PC-3 (cell line): ENCODE data around the gene TTC9B. TPM values are rescaled to one million over a fixed set of nuclear protein-coding genes. Genes with fewer than 3 reads are reported as not detected.
"Not testable (repeated sequence)": the region's sequence is repeated elsewhere in the genome, so short reads cannot be mapped to it uniquely, and the experiment has no call there.

Source experiments
- ATAC-seq: fragments of 200-7000 bp; cut with Tn5 transposase; 2 replicates; pipeline ENCODE4 v1.9.1; 2020; ENCODE audit warnings: mild to moderate bottlenecking, moderate library complexity
- BruUV-seq: library from RNA; stranded (reverse); fragments of 400-500 nt; replicated peaks from 2 replicates; lab custom pipeline; 2021; lab: Mats Ljungman, UMichigan
- CTCF ChIA-PET: fragments of 300-600 bp; sonication (Branson Sonifier 250); formaldehyde crosslinking; loops from one replicate; lab custom pipeline; 2022; ENCODE audit warnings: antibody characterized with exemption; lab: Charles Lee
- POLR2A ChIA-PET: fragments of 300-600 bp; sonication (Branson Sonifier 250); formaldehyde crosslinking; loops from one replicate; lab custom pipeline; 2022; ENCODE audit warnings: antibody characterized with exemption; ENCODE audit not compliant: unreplicated experiment; lab: Charles Lee
- DNase-seq: peaks from one replicate; pipeline ENCODE4 v3.0.0-alpha.2; 2015
- H2AFZ ChIP-seq: fragments of 300-600 bp; sonication (generic); 2 replicates; pipeline ENCODE4 v1.6.0; 2016; ENCODE audit warnings: antibody characterized with exemption, low read length
- H3F3A ChIP-seq: fragments of 300-600 bp; sonication (generic); one replicate; pipeline ENCODE4 v1.6.0; 2017; ENCODE audit warnings: antibody characterized with exemption, low read length, control low read depth, mild to moderate bottlenecking; ENCODE audit not compliant: unreplicated experiment
- H3K27ac ChIP-seq: fragments of 300-600 bp; sonication (generic); 2 replicates; pipeline ENCODE4 v1.5.1; 2016; ENCODE audit warnings: mild to moderate bottlenecking, low read length
- H3K27me3 ChIP-seq: fragments of 300-600 bp; sonication (generic); 2 replicates; pipeline ENCODE4 v1.6.1; 2016; ENCODE audit warnings: low read length, mixed read lengths
- H3K36me3 ChIP-seq: fragments of 300-600 bp; sonication (generic); 2 replicates; pipeline ENCODE4 v1.6.1; 2016; ENCODE audit warnings: low read depth, mixed run types, low read length, mixed read lengths
- H3K4me1 ChIP-seq: fragments of 300-600 bp; sonication (generic); 2 replicates; pipeline ENCODE4 v1.5.1; 2016; ENCODE audit warnings: low read length; ENCODE audit not compliant: insufficient read depth
- H3K4me2 ChIP-seq: fragments of 300-600 bp; sonication (generic); 2 replicates; pipeline ENCODE4 v1.6.0; 2016; ENCODE audit warnings: low read length
- H3K4me3 ChIP-seq: fragments of 300-600 bp; sonication (generic); 2 replicates; pipeline ENCODE4 v1.5.1; 2016; ENCODE audit warnings: mild to moderate bottlenecking, low read length, mixed read lengths
- H3K79me2 ChIP-seq: fragments of 300-600 bp; sonication (generic); 2 replicates; pipeline ENCODE4 v1.6.1; 2017; ENCODE audit warnings: low read length, mixed read lengths
- H3K9ac ChIP-seq: fragments of 300-600 bp; sonication (generic); 2 replicates; pipeline ENCODE4 v1.6.0; 2016; ENCODE audit warnings: mild to moderate bottlenecking, low read length
- H3K9me2 ChIP-seq: fragments of 300-600 bp; sonication (generic); replicated peaks from 2 replicates; pipeline ENCODE4 v1.6.1; 2016; ENCODE audit warnings: mixed run types, low read length, mixed read lengths
- H3K9me3 ChIP-seq: fragments of 300-600 bp; sonication (generic); 2 replicates; pipeline ENCODE4 v1.6.1; 2016; ENCODE audit warnings: low read length, mixed read lengths
- H4K20me1 ChIP-seq: fragments of 300-600 bp; sonication (generic); 2 replicates; pipeline ENCODE4 v1.6.1; 2016; ENCODE audit warnings: low read length, mixed read lengths
- EZH2 ChIP-seq: fragments of 300-600 bp; sonication (generic); IDR thresholded peaks from one replicate; pipeline ENCODE4 v1.6.1; 2017; ENCODE audit warnings: antibody characterized with exemption, mild to moderate bottlenecking, low read length; ENCODE audit not compliant: unreplicated experiment
- EZH2phosphoT487 ChIP-seq: fragments of 300-600 bp; sonication (generic); IDR thresholded peaks from 2 replicates; pipeline ENCODE4 v1.6.1; 2018; ENCODE audit warnings: mild to moderate bottlenecking, antibody characterized with exemption, low read length, borderline replicate concordance
- intact Hi-C: fragments of 100-400 bp; cut with micrococcal nuclease; formaldehyde crosslinking; loops from 2 replicates; pipeline ENCODE4 v1.9.0; 2023
- total RNA-seq: library from RNA; depleted of rRNA; stranded (reverse); fragments of >200 nt; gene quantifications from 2 replicates; pipeline ENCODE4 v1.2.3, GENCODE V29; 2014
- TF ChIP-seq, protein P1 (sequence below): fragments of 300-600 bp; sonication (generic); conservative IDR thresholded peaks from 2 replicates; pipeline ENCODE4 v1.5.1; 2017; ENCODE audit warnings: antibody characterized with exemption, low read depth, mild to moderate bottlenecking, low read length

The TTC9B gene
- total RNA-seq, 1 experiment from 2014 or later: 0.15 TPM

GRCh38 chr19:40175820-40176219 lies 42.4 kb downstream of the TTC9B start:
- ChIA-PET CTCF (no interaction called here), POLR2A (no interaction called here)
- TF ChIP-seq EZH2 (no peak), EZH2phosphoT487 (no peak)
- Histone ChIP-seq H3K4me3 (no peak overlapping the region), H4K20me1 (no peaks in the 10 kb centered on the region), H3K4me1 (no peaks in the 10 kb centered on the region), H2AFZ (no peak overlapping the region), H3K9me2 (no peaks in the 10 kb centered on the region), H3K9ac (no peak overlapping the region), H3F3A (no peaks in the 10 kb centered on the region), H3K79me2 (no peaks in the 10 kb centered on the region), H3K4me2 (no peak overlapping the region), H3K36me3 (no peaks in the 10 kb centered on the region), H3K27ac (no peak overlapping the region), H3K9me3 (no peaks in the 10 kb centered on the region), H3K27me3 (no peaks in the 10 kb centered on the region)
- DNase-seq: no peak
- intact Hi-C loops: no loop called here
- ATAC-seq: no peak
- no TSS peak for BruUV-seq

- ATAC-seq (no peak), DNase-seq (no peak)
- no TSS peak for BruUV-seq
- ChIA-PET CTCF (no interaction called here), POLR2A (no interaction called here)
- no peak overlapping the region for H3K4me2 ChIP-seq
- H3K4me3 ChIP-seq: no peak overlapping the region
- no peaks in the 10 kb centered on the region for H3K27me3 ChIP-seq
- no peaks in the 10 kb centered on the region for H3K9me2 ChIP-seq
- no peak overlapping the region for H3K9ac ChIP-seq
- H3K4me1 ChIP-seq: no peaks in the 10 kb centered on the region
- H2AFZ ChIP-seq: no peak overlapping the region
- H3K9me3 ChIP-seq: no peaks in the 10 kb centered on the region
- no peaks in the 10 kb centered on the region for H3K79me2 ChIP-seq
- TF ChIP-seq, protein P1, sequence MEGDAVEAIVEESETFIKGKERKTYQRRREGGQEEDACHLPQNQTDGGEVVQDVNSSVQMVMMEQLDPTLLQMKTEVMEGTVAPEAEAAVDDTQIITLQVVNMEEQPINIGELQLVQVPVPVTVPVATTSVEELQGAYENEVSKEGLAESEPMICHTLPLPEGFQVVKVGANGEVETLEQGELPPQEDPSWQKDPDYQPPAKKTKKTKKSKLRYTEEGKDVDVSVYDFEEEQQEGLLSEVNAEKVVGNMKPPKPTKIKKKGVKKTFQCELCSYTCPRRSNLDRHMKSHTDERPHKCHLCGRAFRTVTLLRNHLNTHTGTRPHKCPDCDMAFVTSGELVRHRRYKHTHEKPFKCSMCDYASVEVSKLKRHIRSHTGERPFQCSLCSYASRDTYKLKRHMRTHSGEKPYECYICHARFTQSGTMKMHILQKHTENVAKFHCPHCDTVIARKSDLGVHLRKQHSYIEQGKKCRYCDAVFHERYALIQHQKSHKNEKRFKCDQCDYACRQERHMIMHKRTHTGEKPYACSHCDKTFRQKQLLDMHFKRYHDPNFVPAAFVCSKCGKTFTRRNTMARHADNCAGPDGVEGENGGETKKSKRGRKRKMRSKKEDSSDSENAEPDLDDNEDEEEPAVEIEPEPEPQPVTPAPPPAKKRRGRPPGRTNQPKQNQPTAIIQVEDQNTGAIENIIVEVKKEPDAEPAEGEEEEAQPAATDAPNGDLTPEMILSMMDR: no peak
- no peak for TF ChIP-seq EZH2phosphoT487
- no peak for TF ChIP-seq EZH2
- intact Hi-C loops: no loop called here
- no peaks in the 10 kb centered on the region for H3F3A ChIP-seq
- no peaks in the 10 kb centered on the region for H3K36me3 ChIP-seq
- no peaks in the 10 kb centered on the region for H4K20me1 ChIP-seq
- no peak overlapping the region for H3K27ac ChIP-seq
Measured at GRCh38 chr19:40174092-40174491, 44.1 kb downstream of the TTC9B start.

GRCh38 chr19:40171293-40171692 lies 46.9 kb downstream of the TTC9B start:
- CTCF ChIA-PET, H3K4me1 ChIP-seq, DNase-seq, H4K20me1 ChIP-seq, ATAC-seq, H3K4me2 ChIP-seq, H2AFZ ChIP-seq, H3K27me3 ChIP-seq, H3K9me3 ChIP-seq, POLR2A ChIA-PET, intact Hi-C loops, H3K9ac ChIP-seq, H3K36me3 ChIP-seq, H3K79me2 ChIP-seq, H3K9me2 ChIP-seq, H3K27ac ChIP-seq, H3F3A ChIP-seq, BruUV-seq, H3K4me3 ChIP-seq: not testable (repeated sequence)

- not testable (repeated sequence) for H3K4me2 ChIP-seq
Measured at GRCh38 chr19:40170303-40170989, 47.7 kb downstream of the TTC9B start.

DNA sequence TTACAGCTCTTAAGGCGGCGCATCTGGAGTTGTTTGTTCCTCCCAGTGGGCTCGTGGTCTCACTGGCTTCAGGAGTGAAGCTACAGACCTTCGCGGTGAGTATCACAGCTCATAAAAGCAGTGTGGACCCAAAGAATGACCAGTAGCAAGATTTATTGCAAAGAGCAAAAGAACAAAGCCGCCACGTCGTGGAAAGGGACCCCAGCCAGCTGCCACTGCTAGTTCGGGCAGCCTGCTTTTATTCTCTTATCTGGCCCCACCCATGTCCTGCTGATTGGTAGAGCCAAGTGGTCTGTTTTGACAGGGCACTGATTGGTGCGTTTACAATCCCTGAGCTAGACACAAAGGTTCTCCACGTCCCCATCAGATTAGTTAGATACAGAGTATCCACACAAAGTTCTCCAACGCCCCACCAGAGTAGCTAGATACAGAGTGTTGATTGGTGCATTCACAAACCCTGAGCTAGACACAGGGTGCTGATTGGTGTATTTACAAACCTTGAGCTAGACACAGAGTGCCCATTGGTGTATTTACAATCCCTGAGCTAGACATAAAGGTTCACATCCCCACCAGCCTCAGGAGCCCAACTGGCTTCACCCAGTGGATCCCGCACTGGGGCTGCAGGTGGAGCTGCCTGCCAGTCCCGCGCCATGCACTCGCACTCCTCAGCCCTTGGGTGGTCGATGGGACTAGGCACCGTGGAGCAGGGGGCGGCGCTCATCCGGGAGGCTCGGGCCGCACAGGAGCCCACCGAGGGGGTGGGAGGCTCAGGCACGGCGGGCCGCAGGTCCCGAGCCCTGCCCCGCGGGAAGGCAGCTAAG lies 48.5 kb downstream of the TTC9B start:
- ATAC-seq, H3K79me2 ChIP-seq, H3K27ac ChIP-seq, H4K20me1 ChIP-seq, H3K4me3 ChIP-seq, BruUV-seq, CTCF ChIA-PET, POLR2A ChIA-PET, DNase-seq, H3K36me3 ChIP-seq, H3F3A ChIP-seq, H2AFZ ChIP-seq, H3K4me2 ChIP-seq, H3K9me3 ChIP-seq, H3K4me1 ChIP-seq, H3K9me2 ChIP-seq, H3K9ac ChIP-seq, H3K27me3 ChIP-seq, intact Hi-C loops: not testable (repeated sequence)

More at GRCh38 chr19:40170303-40170989, 47.7 kb downstream of the TTC9B start:
- H2AFZ ChIP-seq, CTCF ChIA-PET, H3K4me1 ChIP-seq, H4K20me1 ChIP-seq, H3K9ac ChIP-seq, H3K4me3 ChIP-seq, ATAC-seq, BruUV-seq, H3K27me3 ChIP-seq, POLR2A ChIA-PET, intact Hi-C loops, H3K9me2 ChIP-seq, DNase-seq, H3K36me3 ChIP-seq, H3K79me2 ChIP-seq, H3K9me3 ChIP-seq, H3F3A ChIP-seq, H3K27ac ChIP-seq: not testable (repeated sequence)
